OCI-LY7 (cell line): Measurements from ENCODE around the gene NR1I2.

ENCODE experiments used
- EZH2phosphoT487 ChIP-seq: fragments of 200-600 bp; sonication (generic); IDR thresholded peaks from 2 replicates; pipeline ENCODE4 v1.6.1; 2018; ENCODE audit warnings: low read depth, borderline replicate concordance, mild to moderate bottlenecking, mixed run types, antibody characterized with exemption, low read length, moderate library complexity, mixed read lengths
- TF ChIP-seq, protein P1 (sequence below): fragments of 200-600 bp; sonication (generic); conservative IDR thresholded peaks from 2 replicates; pipeline ENCODE4 v1.5.1; 2014; ENCODE audit warnings: mild to moderate bottlenecking, antibody characterized with exemption, low read length, moderate library complexity, mixed read lengths

DNA sequence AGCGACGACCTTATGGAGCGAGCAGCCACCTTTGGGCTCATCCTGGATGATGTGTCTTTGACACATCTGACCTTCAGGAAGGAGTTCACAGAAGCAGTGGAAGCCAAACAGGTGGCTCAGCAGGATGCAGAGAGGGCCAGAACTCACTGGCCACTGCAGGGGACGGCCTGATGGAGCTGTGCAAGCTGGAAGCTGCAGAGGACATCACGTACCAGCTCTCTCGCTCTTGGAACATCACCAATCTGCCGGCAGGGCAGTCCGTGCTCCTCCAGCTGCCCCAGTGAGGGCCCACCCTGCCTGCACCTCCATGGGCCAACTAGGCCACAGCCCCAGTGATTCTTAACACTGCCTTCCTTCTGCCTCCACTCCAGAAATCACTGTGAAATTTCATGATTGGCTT lies 10.4 kb downstream of the NR1I2 start:
- TF ChIP-seq, protein P1, sequence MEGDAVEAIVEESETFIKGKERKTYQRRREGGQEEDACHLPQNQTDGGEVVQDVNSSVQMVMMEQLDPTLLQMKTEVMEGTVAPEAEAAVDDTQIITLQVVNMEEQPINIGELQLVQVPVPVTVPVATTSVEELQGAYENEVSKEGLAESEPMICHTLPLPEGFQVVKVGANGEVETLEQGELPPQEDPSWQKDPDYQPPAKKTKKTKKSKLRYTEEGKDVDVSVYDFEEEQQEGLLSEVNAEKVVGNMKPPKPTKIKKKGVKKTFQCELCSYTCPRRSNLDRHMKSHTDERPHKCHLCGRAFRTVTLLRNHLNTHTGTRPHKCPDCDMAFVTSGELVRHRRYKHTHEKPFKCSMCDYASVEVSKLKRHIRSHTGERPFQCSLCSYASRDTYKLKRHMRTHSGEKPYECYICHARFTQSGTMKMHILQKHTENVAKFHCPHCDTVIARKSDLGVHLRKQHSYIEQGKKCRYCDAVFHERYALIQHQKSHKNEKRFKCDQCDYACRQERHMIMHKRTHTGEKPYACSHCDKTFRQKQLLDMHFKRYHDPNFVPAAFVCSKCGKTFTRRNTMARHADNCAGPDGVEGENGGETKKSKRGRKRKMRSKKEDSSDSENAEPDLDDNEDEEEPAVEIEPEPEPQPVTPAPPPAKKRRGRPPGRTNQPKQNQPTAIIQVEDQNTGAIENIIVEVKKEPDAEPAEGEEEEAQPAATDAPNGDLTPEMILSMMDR: no peak
- no peak for TF ChIP-seq EZH2phosphoT487
